Measurements from ENCODE around the gene CLCF1. TPM values are rescaled to one million over a fixed set of nuclear protein-coding genes. Genes with fewer than 3 reads are reported as not detected.

CLCF1 gene
- total RNA-seq (2012; rRNA removed): 6.3 and 7.0 TPM in 2 replicates

DNA sequence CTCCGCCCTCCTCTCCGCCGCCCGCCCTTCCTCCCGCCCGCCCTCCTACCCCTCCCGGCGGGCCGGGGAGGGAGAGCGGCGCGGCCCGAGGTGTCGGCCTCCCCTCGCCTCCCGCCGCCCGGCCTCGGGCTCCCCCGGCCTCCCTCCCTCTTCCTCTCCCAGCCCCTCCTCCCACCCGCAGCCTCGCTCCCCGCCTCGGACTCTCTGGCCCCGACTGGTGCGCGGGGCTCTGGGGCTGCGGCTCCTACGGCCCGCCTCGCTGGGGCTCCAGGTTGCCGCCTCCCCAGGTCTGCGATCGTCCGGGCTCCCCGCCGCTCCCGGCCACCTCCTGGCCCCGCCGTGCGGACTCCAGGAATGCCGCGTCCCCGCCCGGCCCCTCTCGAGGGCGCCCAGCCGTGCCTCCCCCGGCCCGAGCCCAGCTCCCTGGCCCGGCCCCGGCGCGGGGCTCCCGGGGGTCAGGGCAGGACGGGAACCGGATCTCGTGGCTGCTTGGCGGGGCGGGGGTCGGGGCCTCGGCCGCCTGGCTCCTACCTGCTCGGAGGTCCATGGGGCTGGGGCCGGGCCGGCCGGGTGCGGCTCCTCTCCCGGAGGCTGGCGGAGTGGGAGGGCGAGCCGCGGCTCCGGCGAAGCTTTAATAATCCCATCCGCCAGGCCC is at the start of gene CLCF1:
Gene CLCF1 (minus strand): TSS at position 606 of the 655 bp plus-strand sequence. CDS start 59 bp downstream, at position 547.
- H3K4me1 ChIP-seq (ENCODE audit: control insufficient read depth, insufficient read depth, low read length): peaks cover 70% of the 10 kb centered on the region
- H3K27me3 ChIP-seq (ENCODE audit: control insufficient read depth, insufficient read depth, low read length): no peaks in the 10 kb centered on the region

DNA sequence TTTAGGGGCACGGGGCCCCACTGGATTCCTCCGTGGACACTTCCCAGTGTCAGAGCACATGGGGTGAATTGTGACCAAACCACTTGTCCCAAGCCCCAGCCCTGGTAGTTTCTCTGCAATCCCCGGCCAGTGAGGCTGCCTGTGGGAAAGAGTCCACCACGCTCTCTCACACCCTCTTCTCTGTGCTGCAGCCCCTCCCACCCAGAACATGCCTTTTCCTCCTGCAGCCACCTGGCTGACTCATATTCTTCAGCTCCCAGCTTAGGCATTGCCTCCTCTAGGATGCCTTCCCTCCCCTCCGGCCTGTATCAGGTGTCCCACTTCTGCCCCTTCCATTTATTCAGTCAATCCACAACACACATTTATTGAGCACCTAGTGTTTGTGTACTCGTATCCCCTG is 49.5 kb upstream of the CLCF1 start:
- Histone ChIP-seq H3K4me1 (ENCODE audit: control insufficient read depth, insufficient read depth, low read length) (peaks cover 26% of the 10 kb centered on the region), H3K36me3 (ENCODE audit: insufficient read depth, low read length) (no peaks in the 10 kb centered on the region), H3K4me3 (ENCODE audit: low read length) (no peak overlapping the region), H3K9me3 (replicated peaks; ENCODE audit: low read length) (no peaks in the 10 kb centered on the region), H3K4me2 (ENCODE audit: low read length) (no peak overlapping the region), H3K9ac (ENCODE audit: low read depth, low read length) (no peak overlapping the region), H3K27me3 (ENCODE audit: control insufficient read depth, insufficient read depth, low read length) (no peaks in the 10 kb centered on the region)

More for the DNA sequence above, at the start of gene CLCF1:
- H3K36me3 ChIP-seq (ENCODE audit: insufficient read depth, low read length): peaks cover 4% of the 10 kb centered on the region
- H3K9ac ChIP-seq (ENCODE audit: low read depth, low read length): peak within 1 kb of the TSS; percentile 96
- H3K4me3 ChIP-seq (ENCODE audit: low read length): peak within 1 kb of the TSS; percentile 79
- H3K4me2 ChIP-seq (ENCODE audit: low read length): peak within 1 kb of the TSS; percentile 79
- H3K9me3 ChIP-seq (replicated peaks; ENCODE audit: low read length): no peaks in the 10 kb centered on the region

DNA sequence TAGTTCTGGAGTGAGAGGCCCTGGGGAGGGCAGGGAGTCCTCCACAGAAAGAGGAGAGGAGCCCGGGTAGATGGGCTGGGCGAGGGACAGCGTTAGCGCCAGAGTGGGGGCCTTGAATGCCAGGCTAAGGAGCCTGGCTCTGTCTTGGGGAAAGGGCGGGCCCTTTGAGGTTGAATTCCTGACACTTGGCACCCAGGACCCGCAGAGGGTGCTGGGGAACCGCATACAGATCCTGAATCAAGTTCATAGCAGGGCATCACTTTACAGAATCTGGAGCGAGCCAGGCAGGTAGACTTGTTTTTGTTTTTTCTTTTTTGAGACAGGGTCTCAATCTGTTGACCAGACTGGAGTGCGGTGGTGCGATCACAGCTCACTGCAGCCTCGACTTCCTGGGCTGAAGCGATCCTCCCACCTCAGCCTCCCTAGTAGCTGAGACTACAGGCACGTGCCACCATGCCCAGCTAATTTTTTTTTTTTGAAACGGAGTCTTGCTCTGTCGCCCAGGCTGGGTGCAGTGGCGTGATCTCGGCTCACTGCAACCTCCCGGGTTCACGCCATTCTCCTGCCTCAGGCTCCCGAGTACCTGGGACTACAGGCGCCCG is 48.1 kb upstream of the CLCF1 start:
- peaks cover 30% of the 10 kb centered on the region for H3K4me1 ChIP-seq (ENCODE audit: control insufficient read depth, insufficient read depth, low read length)
- H3K27me3 ChIP-seq (ENCODE audit: control insufficient read depth, insufficient read depth, low read length): no peaks in the 10 kb centered on the region
- peak overlapping the region; percentile 79 for H3K4me3 ChIP-seq (ENCODE audit: low read length)
- peak overlapping the region; percentile 99 for H3K4me2 ChIP-seq (ENCODE audit: low read length)
- no peak overlapping the region for H3K9ac ChIP-seq (ENCODE audit: low read depth, low read length)
- no peaks in the 10 kb centered on the region for H3K36me3 ChIP-seq (ENCODE audit: insufficient read depth, low read length)
- H3K9me3 ChIP-seq (replicated peaks; ENCODE audit: low read length): no peaks in the 10 kb centered on the region

DNA sequence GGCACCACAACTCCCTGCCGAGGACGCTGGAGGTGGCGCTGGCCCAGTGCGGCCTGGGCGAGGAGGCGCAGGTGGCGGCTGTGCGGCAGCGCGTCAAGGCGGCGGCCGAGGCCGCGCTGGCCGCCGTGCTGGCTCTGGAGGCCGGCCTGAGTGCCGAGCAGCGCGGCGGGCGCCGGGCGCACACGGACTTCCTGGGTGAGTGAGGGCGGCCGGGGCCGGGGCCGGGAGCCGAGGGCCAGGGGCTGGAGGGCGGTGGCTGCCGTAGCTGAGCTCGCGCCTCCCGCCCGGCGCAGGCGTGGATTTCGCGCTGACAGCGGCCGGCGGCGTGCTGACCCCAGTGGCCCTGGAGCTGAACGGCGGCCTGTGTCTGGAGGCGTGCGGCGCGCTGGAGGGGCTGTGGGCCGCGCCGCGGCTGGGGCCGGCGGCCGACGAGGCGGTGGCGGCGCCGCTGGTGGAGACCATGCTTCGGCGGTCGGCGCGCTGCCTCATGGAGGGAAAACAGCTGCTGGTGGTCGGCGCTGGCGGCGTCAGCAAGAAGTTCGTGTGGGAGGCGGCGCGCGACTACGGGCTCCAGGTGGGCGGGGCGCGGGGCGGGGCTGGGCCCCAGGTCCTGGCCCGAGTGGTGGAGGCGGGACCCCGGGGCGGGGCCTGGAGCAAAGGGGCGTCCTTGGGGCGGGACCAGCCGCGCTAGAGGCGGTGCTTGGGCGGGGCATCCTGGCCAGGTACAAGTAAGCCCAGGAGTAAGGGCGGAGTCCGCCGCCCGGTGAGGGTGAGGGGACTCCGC is 47.4 kb upstream of the CLCF1 start:
- peaks cover 37% of the 10 kb centered on the region for H3K4me1 ChIP-seq (ENCODE audit: control insufficient read depth, insufficient read depth, low read length)

DNA sequence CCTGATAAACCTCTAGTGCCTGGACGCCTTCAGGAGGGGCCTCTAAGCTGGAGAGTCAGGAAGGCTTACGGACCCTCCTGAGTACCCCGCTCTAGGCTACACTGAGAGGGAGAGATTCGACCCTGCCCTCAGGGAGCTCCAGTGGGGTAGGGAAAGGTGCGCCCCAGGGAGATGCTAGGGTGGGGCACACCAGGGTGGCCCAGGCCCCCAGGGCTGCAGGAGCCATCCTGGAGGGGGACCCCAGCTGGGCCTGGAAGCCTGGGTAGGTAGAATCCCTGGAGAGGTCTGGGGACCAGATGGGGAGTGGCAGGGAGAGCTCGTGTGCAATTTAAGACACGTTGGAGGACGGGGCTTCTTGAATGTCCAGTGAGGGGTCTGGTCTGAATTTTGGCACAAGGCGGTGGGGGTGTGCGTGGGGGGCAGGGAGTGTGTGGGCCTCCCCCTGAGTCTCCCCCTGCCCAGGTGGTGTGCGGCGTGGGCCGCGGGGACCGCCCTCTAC is 46.8 kb upstream of the CLCF1 start:
- H3K4me2 ChIP-seq (ENCODE audit: low read length): peak overlapping the region; percentile 99
- H3K36me3 ChIP-seq (ENCODE audit: insufficient read depth, low read length): no peaks in the 10 kb centered on the region
- H3K9me3 ChIP-seq (replicated peaks; ENCODE audit: low read length): no peaks in the 10 kb centered on the region
- peak overlapping the region; percentile 79 for H3K4me3 ChIP-seq (ENCODE audit: low read length)
- peak overlapping the region; percentile 82 for H3K9ac ChIP-seq (ENCODE audit: low read depth, low read length)
- peaks cover 39% of the 10 kb centered on the region for H3K4me1 ChIP-seq (ENCODE audit: control insufficient read depth, insufficient read depth, low read length)
- no peaks in the 10 kb centered on the region for H3K27me3 ChIP-seq (ENCODE audit: control insufficient read depth, insufficient read depth, low read length)

More for the DNA sequence above, 47.4 kb upstream of the CLCF1 start:
- no peaks in the 10 kb centered on the region for H3K27me3 ChIP-seq (ENCODE audit: control insufficient read depth, insufficient read depth, low read length)
- H3K4me2 ChIP-seq (ENCODE audit: low read length): peak overlapping the region; percentile 99
- H3K9ac ChIP-seq (ENCODE audit: low read depth, low read length): peak overlapping the region; percentile 82
- peak overlapping the region; percentile 79 for H3K4me3 ChIP-seq (ENCODE audit: low read length)
- H3K9me3 ChIP-seq (replicated peaks; ENCODE audit: low read length): no peaks in the 10 kb centered on the region
- no peaks in the 10 kb centered on the region for H3K36me3 ChIP-seq (ENCODE audit: insufficient read depth, low read length)

DNA sequence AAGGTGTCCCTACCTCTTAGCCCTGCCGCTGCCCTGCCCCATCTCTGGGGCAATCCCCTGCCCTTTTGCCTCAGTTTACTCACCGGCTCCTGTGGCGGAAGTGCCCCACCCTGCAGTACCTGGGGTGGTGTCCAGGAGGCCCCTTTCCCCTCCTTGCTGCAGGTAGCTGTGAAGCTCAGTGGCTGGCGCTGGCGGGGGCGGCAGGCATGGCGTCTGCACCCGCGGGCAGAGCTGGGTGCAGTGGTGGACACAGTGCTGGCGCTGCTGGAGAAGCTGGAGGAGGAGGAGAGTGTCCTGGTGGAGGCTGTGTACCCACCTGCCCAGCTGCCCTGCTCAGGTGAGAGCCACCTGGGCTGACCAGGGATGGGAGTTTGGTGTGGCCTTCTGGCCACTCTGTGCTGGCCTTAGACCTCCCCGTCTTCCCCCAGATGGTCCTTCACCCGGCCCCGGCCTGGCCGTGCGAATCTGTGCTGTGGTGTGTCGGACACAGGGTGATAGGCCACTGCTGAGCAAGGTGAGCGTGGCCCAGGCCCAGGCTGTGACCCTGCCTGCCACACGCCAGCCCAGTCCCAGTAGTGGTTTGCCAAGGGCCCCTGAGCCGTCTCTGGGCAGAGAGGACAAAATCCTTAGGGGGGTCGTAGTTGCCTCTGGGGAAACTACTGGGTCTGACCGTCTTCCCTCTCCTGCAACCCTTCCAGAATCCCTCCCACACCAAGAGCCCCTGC is 46.1 kb upstream of the CLCF1 start:
- H3K4me1 ChIP-seq (ENCODE audit: control insufficient read depth, insufficient read depth, low read length): peaks cover 42% of the 10 kb centered on the region
- no peaks in the 10 kb centered on the region for H3K36me3 ChIP-seq (ENCODE audit: insufficient read depth, low read length)
- H3K9ac ChIP-seq (ENCODE audit: low read depth, low read length): no peak overlapping the region
- H3K4me3 ChIP-seq (ENCODE audit: low read length): no peak overlapping the region
- H3K9me3 ChIP-seq (replicated peaks; ENCODE audit: low read length): no peaks in the 10 kb centered on the region
- H3K4me2 ChIP-seq (ENCODE audit: low read length): peak overlapping the region; percentile 24
- no peaks in the 10 kb centered on the region for H3K27me3 ChIP-seq (ENCODE audit: control insufficient read depth, insufficient read depth, low read length)

DNA sequence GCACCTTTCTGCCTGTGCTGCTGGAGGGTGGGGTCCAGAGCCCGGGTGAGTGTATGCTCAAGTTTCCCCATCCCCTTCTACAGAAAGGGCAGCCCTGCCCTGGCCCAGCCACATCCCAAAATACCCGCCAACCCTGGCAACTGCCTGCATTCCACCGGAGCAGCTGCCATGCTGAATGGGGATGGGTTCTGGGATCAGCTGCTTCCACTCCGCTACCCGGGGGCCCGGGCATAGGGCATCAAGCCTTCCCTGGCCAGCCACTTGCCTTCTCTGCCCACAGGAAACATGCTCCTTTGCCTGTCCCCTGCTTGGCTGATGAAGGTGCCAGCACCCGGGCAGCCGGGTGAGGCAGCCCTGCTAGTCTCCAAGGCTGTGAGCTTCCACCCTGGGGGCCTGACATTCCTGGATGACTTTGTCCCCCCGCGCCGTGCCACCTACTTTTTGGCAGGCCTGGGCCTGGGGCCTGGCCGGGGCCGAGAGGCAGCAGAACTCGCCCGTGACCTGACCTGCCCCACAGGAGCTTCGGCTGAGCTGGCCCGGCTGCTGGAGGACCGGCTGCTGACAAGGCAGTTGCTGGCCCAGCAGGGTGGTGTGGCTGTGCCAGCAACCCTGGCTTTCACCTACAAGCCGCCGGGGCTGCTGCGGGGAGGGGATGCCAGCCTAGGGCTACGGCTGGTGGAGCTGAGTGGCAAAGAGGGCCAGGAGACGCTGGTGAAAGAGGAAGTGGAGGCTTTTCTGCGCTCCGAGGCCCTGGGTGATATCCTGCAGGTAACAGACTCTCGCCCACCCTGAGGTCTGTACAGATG is 45.3 kb upstream of the CLCF1 start:
- H3K4me1 ChIP-seq (ENCODE audit: control insufficient read depth, insufficient read depth, low read length): peaks cover 42% of the 10 kb centered on the region
- no peak overlapping the region for H3K4me3 ChIP-seq (ENCODE audit: low read length)
- H3K27me3 ChIP-seq (ENCODE audit: control insufficient read depth, insufficient read depth, low read length): no peaks in the 10 kb centered on the region
- peak overlapping the region; percentile 24 for H3K4me2 ChIP-seq (ENCODE audit: low read length)
- no peaks in the 10 kb centered on the region for H3K36me3 ChIP-seq (ENCODE audit: insufficient read depth, low read length)
- no peaks in the 10 kb centered on the region for H3K9me3 ChIP-seq (replicated peaks; ENCODE audit: low read length)
- H3K9ac ChIP-seq (ENCODE audit: low read depth, low read length): no peak overlapping the region

DNA sequence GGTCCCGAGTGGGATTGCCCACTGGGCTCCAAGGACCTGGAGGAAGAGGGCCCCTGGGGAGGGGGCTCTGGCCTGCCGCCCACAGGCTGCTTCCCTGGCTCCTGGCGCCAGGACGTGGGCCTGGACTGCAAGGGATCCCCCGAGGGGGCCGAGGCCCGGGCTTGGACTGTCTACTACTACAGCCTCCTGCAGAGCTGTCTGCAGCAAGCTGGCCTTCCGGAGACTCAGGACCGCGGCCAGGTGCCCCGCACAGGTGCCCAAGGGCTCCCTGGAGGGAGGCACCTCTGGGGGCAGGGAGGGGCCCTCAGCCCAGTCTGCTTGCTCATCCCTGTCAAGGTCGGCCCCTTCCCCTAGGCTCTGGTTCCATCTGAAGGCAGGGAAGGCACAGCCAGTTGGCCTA is 44.0 kb upstream of the CLCF1 start:
- Histone ChIP-seq H3K9me3 (replicated peaks; ENCODE audit: low read length) (no peaks in the 10 kb centered on the region), H3K27me3 (ENCODE audit: control insufficient read depth, insufficient read depth, low read length) (peaks cover 3% of the 10 kb centered on the region), H3K9ac (ENCODE audit: low read depth, low read length) (no peak overlapping the region), H3K4me1 (ENCODE audit: control insufficient read depth, insufficient read depth, low read length) (peaks cover 42% of the 10 kb centered on the region), H3K36me3 (ENCODE audit: insufficient read depth, low read length) (no peaks in the 10 kb centered on the region), H3K4me2 (ENCODE audit: low read length) (no peak overlapping the region), H3K4me3 (ENCODE audit: low read length) (no peak overlapping the region)

DNA sequence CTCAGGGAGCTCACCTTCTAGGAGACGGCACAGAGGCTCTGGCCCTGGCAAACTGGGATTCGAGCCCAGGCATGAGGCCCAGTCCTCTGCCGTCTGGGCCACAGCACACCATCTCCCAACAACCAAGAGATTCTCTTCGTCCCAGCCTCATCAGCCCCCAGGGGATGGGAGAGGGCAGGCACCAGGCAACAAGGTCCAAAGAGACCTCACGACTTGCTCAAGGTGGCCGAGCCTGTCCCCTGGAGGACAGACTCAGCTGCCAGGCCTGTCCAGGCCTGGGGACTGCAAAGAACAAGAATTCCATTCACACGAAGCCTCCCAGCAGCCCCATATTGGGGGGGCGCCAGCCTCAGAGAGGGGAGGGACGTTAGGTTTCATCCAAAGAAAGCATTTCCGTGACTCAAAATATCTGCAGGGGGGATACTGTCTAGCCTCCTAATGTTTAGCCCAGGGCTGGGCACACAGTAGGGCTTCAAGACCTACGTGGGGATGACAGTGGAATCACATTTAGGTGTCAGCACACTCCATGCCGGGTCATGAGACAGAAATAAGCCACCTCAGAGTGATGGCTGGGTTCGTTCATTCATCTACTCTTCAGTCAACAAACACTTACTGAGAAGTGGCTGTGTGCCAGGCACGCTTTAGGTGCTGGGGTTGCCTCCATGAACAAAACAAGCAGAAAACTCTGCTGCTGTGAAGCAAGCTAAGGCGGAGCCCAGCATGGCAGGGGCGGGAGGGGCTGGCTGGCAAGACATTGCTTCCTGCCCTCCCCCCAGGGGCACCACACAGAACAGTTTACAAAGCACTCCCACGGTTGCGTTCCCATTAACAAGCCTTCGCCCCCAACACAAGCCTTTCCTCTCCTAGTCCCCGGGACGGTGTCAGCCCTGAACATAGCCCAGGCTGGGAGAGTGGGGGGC is 43.3 kb upstream of the CLCF1 start:
- Histone ChIP-seq H3K4me2 (ENCODE audit: low read length) (no peak overlapping the region), H3K27me3 (ENCODE audit: control insufficient read depth, insufficient read depth, low read length) (peaks cover 10% of the 10 kb centered on the region), H3K36me3 (ENCODE audit: insufficient read depth, low read length) (no peaks in the 10 kb centered on the region), H3K4me1 (ENCODE audit: control insufficient read depth, insufficient read depth, low read length) (peaks cover 42% of the 10 kb centered on the region), H3K9me3 (replicated peaks; ENCODE audit: low read length) (no peaks in the 10 kb centered on the region), H3K9ac (ENCODE audit: low read depth, low read length) (no peak overlapping the region), H3K4me3 (ENCODE audit: low read length) (no peak overlapping the region)

All from skeletal muscle satellite cell (primary cell).